ENCODE results near the gene CERK. TPM values are rescaled to one million over a fixed set of nuclear protein-coding genes. Genes with fewer than 3 reads are reported as not detected.
A peak's percentile ranks its signal among the peaks of the same experiment; 100 is the strongest.

CERK gene
- total RNA-seq, 4 donors from 2014 or later: 19.2 to 46.2 (median 36.6) TPM

- H3K4me1 ChIP-seq: peaks cover 27% of the 10 kb centered on the region
- no peaks in the 10 kb centered on the region for H3K9me3 ChIP-seq
- no peaks in the 10 kb centered on the region for H3K27me3 ChIP-seq
- 96% methylated on average over 4 of the region's 13 CpGs for WGBS
- peaks cover 78% of the 10 kb centered on the region for H3K36me3 ChIP-seq
- no peak for DNase-seq (ENCODE audit: low spot score in 2 of 2)
- H3K27ac ChIP-seq: no peak overlapping the region
- H3K4me3 ChIP-seq: no peak overlapping the region
- TF ChIP-seq, protein P1, sequence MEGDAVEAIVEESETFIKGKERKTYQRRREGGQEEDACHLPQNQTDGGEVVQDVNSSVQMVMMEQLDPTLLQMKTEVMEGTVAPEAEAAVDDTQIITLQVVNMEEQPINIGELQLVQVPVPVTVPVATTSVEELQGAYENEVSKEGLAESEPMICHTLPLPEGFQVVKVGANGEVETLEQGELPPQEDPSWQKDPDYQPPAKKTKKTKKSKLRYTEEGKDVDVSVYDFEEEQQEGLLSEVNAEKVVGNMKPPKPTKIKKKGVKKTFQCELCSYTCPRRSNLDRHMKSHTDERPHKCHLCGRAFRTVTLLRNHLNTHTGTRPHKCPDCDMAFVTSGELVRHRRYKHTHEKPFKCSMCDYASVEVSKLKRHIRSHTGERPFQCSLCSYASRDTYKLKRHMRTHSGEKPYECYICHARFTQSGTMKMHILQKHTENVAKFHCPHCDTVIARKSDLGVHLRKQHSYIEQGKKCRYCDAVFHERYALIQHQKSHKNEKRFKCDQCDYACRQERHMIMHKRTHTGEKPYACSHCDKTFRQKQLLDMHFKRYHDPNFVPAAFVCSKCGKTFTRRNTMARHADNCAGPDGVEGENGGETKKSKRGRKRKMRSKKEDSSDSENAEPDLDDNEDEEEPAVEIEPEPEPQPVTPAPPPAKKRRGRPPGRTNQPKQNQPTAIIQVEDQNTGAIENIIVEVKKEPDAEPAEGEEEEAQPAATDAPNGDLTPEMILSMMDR (IDR thresholded peaks at IDR 0.05): no peak
- no peak for TF ChIP-seq POLR2AphosphoS5 (IDR thresholded peaks at IDR 0.05)
- no peak for TF ChIP-seq POLR2A (IDR thresholded peaks at IDR 0.05)
- TF ChIP-seq EP300 (IDR thresholded peaks at IDR 0.05): no peak
These were observed 73.7 kb downstream of the CERK start for GRCh38 chr22:46664301-46664855.

- Histone ChIP-seq H3K4me1 (peaks cover 27% of the 10 kb centered on the region), H3K27ac (no peak overlapping the region), H3K27me3 (no peaks in the 10 kb centered on the region), H3K36me3 (peaks cover 76% of the 10 kb centered on the region), H3K4me3 (no peak overlapping the region), H3K9me3 (no peaks in the 10 kb centered on the region)
- no peak for DNase-seq (ENCODE audit: low spot score in 2 of 2)
- no peak for TF ChIP-seq POLR2A (IDR thresholded peaks at IDR 0.05)
- no peak for TF ChIP-seq EP300 (IDR thresholded peaks at IDR 0.05)
- TF ChIP-seq POLR2AphosphoS5 (IDR thresholded peaks at IDR 0.05): no peak
- TF ChIP-seq, protein P1 (IDR thresholded peaks at IDR 0.05): no peak
- 93% methylated on average over 11 of the region's 28 CpGs for WGBS
These were observed 74.5 kb downstream of the CERK start for GRCh38 chr22:46663436-46664100.

- Histone ChIP-seq H3K27me3 (no peaks in the 10 kb centered on the region), H3K9me3 (no peaks in the 10 kb centered on the region), H3K36me3 (peaks cover 74% of the 10 kb centered on the region), H3K4me1 (peaks cover 27% of the 10 kb centered on the region), H3K27ac (no peak overlapping the region), H3K4me3 (no peak overlapping the region)
- 93% methylated on average over 3 of the region's 26 CpGs for WGBS
- DNase-seq (ENCODE audit: low spot score in 2 of 2): no peak
- TF ChIP-seq, protein P1 (IDR thresholded peaks at IDR 0.05): no peak
- TF ChIP-seq POLR2A (IDR thresholded peaks at IDR 0.05): no peak
- no peak for TF ChIP-seq EP300 (IDR thresholded peaks at IDR 0.05)
- TF ChIP-seq POLR2AphosphoS5 (IDR thresholded peaks at IDR 0.05): no peak
These were observed 75.1 kb downstream of the CERK start for GRCh38 chr22:46663001-46663400.

GRCh38 chr22:46662226-46662625 lies 75.8 kb downstream of the CERK start:
- Histone ChIP-seq H3K4me1 (peaks cover 27% of the 10 kb centered on the region), H3K9me3 (no peaks in the 10 kb centered on the region), H3K27ac (no peak overlapping the region), H3K36me3 (peaks cover 66% of the 10 kb centered on the region), H3K27me3 (no peaks in the 10 kb centered on the region), H3K4me3 (no peak overlapping the region)
- 93% methylated on average over 3 of the region's 15 CpGs for WGBS
- DNase-seq (ENCODE audit: low spot score in 2 of 2): no peak
- TF ChIP-seq POLR2A (IDR thresholded peaks at IDR 0.05) (no peak), POLR2AphosphoS5 (IDR thresholded peaks at IDR 0.05) (no peak), EP300 (IDR thresholded peaks at IDR 0.05) (no peak)
- TF ChIP-seq, protein P1 (IDR thresholded peaks at IDR 0.05): no peak

DNA sequence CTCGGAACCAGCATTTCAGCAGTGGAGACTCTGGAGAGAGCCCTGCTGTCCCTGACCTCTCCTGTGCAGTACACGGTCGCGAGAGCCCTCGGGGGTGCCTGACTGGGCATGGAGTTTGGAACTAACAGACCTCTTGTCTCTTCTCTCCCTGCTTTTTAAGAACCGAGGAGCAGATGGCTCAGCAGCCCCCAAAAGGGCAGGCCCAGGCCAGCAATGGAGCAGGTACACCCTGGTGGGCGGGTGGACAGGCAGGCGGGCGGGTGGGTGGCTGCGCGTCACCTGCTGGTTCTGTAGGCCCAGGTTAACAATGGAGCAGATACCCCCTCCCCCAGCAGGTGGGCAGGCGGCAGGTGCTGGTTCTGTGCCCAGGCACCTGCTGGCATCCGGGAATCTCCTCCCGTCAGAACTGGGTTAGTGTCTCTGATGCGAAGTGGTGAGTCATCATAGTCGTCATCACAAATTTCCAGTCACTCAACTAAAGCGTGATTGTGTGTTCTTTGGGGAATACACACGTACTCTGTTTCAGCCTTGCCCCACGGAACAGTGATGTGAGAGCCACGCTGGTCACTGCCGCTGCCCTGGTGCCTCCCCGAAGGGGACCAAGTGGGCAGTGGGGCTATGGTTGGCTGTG lies 76.7 kb downstream of the CERK start:
- Histone ChIP-seq H3K4me1 (peaks cover 27% of the 10 kb centered on the region), H3K4me3 (no peak overlapping the region), H3K36me3 (peaks cover 57% of the 10 kb centered on the region), H3K27ac (peak overlapping the region; percentile 70), H3K27me3 (no peaks in the 10 kb centered on the region), H3K9me3 (no peaks in the 10 kb centered on the region)
- 51% methylated on average over 16 of the region's 22 CpGs for WGBS
- no peak for TF ChIP-seq EP300 (IDR thresholded peaks at IDR 0.05)
- no peak for TF ChIP-seq POLR2AphosphoS5 (IDR thresholded peaks at IDR 0.05)
- no peak for TF ChIP-seq POLR2A (IDR thresholded peaks at IDR 0.05)
- TF ChIP-seq, protein P1 (IDR thresholded peaks at IDR 0.05): no peak
- no peak for DNase-seq (ENCODE audit: low spot score in 2 of 2)

All from suprapubic skin (tissue), 4 donors.